ENCODE results near the gene GLOD4.
"Not testable (repeated sequence)": the region's sequence is repeated elsewhere in the genome, so short reads cannot be mapped to it uniquely, and the experiment has no call there.

Gene GLOD4, protein sequence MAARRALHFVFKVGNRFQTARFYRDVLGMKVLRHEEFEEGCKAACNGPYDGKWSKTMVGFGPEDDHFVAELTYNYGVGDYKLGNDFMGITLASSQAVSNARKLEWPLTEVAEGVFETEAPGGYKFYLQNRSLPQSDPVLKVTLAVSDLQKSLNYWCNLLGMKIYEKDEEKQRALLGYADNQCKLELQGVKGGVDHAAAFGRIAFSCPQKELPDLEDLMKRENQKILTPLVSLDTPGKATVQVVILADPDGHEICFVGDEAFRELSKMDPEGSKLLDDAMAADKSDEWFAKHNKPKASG

DNA sequence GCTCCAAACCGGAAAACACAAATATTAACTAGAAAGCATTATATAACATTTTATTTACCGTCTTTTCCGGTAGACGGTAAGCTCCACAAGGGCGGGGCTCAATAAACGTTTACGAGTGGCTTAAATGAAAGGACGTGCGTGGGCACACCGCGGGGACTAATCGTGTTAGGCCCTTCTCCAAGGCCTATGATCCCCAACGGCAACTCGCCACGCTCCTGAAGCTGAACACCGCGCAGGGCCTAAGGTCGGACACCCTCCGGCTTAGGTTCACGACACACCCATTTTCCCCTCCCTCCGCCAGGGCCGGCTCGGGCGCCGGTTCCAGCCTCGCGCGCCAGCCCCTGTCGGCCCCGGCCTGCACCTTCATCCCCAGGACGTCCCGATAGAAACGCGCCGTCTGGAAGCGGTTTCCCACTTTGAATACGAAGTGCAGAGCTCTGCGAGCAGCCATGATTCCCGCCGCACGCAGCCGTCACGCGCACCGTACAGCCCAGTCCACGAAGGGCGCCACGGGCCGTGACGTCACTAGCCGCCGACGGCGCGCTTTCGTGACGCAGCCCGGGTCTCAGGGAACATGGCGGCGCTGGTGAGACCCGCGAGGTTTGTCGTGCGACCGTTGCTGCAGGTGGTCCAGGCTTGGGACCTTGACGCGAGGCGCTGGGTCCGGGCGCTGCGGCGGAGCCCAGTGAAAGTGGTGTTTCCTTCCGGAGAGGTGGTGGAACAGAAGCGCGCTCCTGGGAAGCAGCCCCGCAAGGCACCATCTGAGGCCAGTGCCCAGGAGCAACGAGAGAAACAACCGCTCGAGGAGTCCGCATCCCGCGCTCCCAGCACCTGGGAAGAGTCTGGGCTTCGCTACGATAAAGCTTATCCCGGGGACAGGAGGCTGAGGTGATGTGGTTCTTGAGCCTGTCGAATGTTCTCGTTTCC lies at the start of gene GLOD4, which contains the start of gene MRM3:
GLOD4 (minus strand) TSS at position 476 of the 927 bp plus-strand sequence; CDS start at position 451, 25 bp downstream.
MRM3 (plus strand) TSS at position 549 of the 927 bp plus-strand sequence; CDS start at position 575, 26 bp downstream.
- Histone ChIP-seq H3K9ac (ENCODE audit: low read depth, low read length) (peak within 1 kb of the TSS; percentile 95), H3K36me3 (ENCODE audit: insufficient read depth, low read length) (peaks cover 22% of the 10 kb centered on the region)

DNA sequence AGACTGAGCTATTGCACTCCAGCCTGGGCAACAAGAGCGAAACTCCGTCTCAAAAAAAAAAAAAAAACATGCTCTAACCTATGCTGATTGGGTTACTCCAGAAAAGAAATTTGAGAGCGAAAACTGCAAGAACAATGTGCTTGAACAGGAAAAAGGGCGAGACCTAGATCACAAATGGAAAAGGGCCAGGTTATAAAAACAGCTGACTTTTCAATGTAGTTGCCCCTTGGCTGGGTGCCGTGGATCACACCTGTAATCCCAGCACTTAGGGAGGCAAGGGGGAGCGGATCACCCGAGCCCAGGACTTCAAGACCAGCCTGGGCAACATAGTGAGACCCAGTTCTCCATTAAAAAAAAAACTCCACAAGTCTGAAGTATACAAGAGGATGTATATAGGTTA lies 48.9 kb upstream of the GLOD4 start:
- Histone ChIP-seq H3K4me1 (ENCODE audit: insufficient read depth, low read length) (peaks cover 3% of the 10 kb centered on the region; the same call in 1 of the 2 replicates), H3K9ac (ENCODE audit: low read depth, low read length) (no peak overlapping the region), H3K9me3 (ENCODE audit: control insufficient read depth, insufficient read depth, low read length) (peaks cover 7% of the 10 kb centered on the region; the same call in 1 of the 2 replicates), H3K36me3 (ENCODE audit: insufficient read depth, low read length) (no peaks in the 10 kb centered on the region)

More for the DNA sequence above, at the start of gene GLOD4, which contains the start of gene MRM3:
- Histone ChIP-seq H3K4me1 (ENCODE audit: insufficient read depth, low read length) (no peaks in the 10 kb centered on the region), H3K9me3 (ENCODE audit: control insufficient read depth, insufficient read depth, low read length) (no peaks in the 10 kb centered on the region)

DNA sequence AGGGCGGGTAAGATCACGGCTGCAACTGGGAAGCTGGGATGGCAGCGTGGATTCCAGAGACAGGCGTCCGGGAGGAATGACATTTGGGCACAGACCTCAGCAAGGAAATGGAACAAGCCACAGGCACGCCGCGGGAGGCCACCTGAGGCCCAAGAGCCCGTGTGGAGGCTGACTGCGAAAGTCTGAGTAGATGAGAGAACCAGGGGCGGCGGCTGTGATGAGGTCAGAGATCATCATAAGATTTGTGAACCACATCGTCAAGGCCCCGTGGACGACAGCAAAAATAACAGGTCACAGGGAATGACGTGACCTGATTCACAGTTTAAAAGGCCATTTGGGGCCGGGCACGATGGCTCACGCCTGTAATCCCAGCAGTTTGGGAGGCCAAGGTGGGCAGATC lies 48.3 kb upstream of the GLOD4 start:
- Histone ChIP-seq H3K36me3 (ENCODE audit: insufficient read depth, low read length) (no peaks in the 10 kb centered on the region), H3K4me1 (ENCODE audit: insufficient read depth, low read length) (peaks cover 3% of the 10 kb centered on the region; the same call in 1 of the 2 replicates), H3K9me3 (ENCODE audit: control insufficient read depth, insufficient read depth, low read length) (peaks cover 7% of the 10 kb centered on the region; the same call in 1 of the 2 replicates), H3K9ac (ENCODE audit: low read depth, low read length) (no peak overlapping the region)

DNA sequence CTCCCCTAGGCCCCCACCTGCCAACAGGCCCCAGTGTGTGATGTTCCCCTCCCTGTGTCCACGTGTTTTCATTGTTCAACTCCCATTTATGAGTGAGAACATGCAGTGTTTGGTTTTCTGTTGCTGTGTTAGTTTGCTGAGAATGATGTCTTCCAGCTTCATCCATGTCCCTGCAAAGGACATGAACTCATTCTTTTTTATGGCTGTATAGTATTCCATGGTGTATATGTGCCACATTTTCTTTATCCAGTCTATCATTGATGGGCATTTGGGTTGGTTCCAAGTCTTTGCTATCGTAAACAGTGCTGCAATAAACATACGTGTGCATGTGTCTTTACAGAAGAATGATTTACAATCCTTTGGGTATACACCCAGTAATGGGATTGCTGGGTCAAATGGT lies 47.5 kb upstream of the GLOD4 start:
- H3K9me3 ChIP-seq (ENCODE audit: control insufficient read depth, insufficient read depth, low read length); H3K4me1 ChIP-seq (ENCODE audit: insufficient read depth, low read length); H3K9ac ChIP-seq (ENCODE audit: low read depth, low read length); H3K36me3 ChIP-seq (ENCODE audit: insufficient read depth, low read length): not testable (repeated sequence)

DNA sequence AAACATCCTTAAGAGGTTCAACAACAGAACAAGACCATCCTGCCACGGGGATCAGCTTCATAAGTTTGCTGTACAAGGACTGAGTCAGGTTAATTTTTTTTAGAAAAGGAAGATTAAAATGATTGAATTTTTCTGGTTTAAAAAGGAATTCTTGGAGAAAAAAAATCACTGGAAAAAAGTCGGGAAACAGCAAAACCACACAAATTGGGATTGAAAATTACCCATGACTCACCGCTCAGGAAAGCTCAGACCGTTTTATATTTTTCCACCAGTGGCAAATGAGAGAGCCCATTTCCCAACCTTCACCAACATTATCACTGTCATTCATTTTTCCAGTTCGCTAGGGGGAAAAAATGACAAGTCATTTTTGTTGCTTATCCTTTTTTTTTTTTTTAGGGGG lies 46.7 kb upstream of the GLOD4 start:
- peaks cover 7% of the 10 kb centered on the region; the same call in 1 of the 2 replicates for H3K9me3 ChIP-seq (ENCODE audit: control insufficient read depth, insufficient read depth, low read length)
- peaks cover 5% of the 10 kb centered on the region for H3K36me3 ChIP-seq (ENCODE audit: insufficient read depth, low read length)
- H3K9ac ChIP-seq (ENCODE audit: low read depth, low read length), result no peak overlapping the region
- 0 out of 2 replicates have a peak, but pooled peaks cover 2% of the 10 kb centered on the region for H3K4me1 ChIP-seq (ENCODE audit: insufficient read depth, low read length)

DNA sequence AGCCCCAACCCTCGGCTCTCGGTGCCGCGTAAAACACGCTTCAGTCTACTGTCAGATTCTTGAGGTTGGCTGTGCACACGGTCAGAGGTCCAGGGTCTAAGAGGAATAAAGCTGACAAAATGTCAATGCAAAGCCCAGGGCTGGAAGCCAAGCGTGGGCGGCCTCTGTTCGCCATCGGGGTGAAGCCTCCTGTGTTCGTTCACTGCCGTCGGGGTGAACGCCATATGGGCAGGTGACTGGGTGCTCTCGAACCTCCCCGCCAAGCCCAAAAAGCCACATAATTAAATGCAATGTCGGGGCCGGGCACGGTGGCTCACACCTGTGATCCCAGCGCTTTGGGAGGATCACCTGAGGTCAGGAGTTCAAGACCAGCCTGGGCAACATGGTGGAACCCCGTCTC lies 44.7 kb upstream of the GLOD4 start:
- H3K9ac ChIP-seq (ENCODE audit: low read depth, low read length), result no peak overlapping the region

DNA sequence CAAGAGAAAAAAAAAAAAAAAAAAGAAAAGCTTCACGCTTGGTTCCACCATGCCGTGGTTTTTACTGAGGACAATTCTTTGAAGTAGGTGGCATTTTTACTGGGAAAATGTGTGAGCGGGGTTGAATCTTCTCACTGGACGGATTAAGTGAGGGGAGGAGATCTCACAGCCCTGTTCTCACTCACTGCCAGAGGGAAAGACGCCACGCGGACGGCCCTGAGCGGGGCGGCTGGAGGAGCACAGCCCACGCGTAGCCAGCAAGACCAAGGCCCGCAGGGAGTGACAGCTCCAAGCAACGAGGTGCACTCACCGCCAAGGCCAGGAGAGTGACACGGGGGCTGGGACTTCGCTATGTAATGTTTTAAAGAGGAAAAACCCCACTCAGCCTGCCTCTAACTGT lies 43.1 kb upstream of the GLOD4 start:
- Histone ChIP-seq H3K9me3 (ENCODE audit: control insufficient read depth, insufficient read depth, low read length) (no peaks in the 10 kb centered on the region), H3K9ac (ENCODE audit: low read depth, low read length) (no peak overlapping the region), H3K36me3 (ENCODE audit: insufficient read depth, low read length) (peaks cover 8% of the 10 kb centered on the region), H3K4me1 (ENCODE audit: insufficient read depth, low read length) (no peaks in the 10 kb centered on the region)

More for the DNA sequence above, 44.7 kb upstream of the GLOD4 start:
- Histone ChIP-seq H3K9me3 (ENCODE audit: control insufficient read depth, insufficient read depth, low read length) (peaks cover 2% of the 10 kb centered on the region; the same call in 1 of the 2 replicates), H3K36me3 (ENCODE audit: insufficient read depth, low read length) (peaks cover 8% of the 10 kb centered on the region), H3K4me1 (ENCODE audit: insufficient read depth, low read length) (no peaks in the 10 kb centered on the region)

DNA sequence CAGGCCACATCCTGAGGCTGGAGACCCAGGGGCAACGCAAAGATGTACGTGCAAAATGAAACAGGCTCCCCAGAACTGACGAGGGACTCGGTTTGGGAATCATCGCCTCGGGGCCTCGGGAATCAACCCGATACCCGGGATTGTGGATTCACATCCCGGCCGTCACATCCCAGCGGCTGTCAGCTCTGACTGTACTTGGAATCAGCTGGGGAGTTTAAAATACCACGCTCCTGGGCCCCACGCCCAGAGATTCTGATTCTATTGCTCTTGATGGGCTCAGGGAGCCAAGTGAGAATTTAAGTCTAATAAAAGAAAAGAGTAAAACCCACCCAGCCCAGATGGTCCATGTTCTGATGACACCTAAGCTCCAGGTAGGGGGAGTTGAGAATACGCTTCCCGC lies 42.3 kb upstream of the GLOD4 start:
- H3K9me3 ChIP-seq (ENCODE audit: control insufficient read depth, insufficient read depth, low read length), result no peaks in the 10 kb centered on the region
- H3K36me3 ChIP-seq (ENCODE audit: insufficient read depth, low read length), result peaks cover 8% of the 10 kb centered on the region
- H3K9ac ChIP-seq (ENCODE audit: low read depth, low read length), result no peak overlapping the region
- no peaks in the 10 kb centered on the region for H3K4me1 ChIP-seq (ENCODE audit: insufficient read depth, low read length)

DNA sequence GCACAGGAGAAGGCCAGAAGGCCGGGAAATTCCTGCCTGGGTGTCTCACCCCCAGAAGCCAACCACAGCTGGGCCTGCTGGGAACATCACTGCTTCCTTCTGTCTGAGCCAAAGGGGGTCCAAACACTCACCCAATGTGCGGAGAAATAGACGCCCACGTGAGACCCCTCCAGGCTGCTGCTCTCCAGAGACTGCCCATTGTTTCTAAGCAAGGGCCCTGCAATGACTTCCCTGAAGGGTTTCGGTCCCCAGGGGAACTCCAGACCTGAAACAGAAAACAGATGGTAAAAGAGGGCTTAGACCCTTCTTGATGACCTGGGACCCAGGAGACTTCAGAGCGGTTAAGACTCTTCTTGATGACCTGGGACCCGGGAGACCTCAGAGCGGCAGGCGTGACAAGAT lies 41.4 kb upstream of the GLOD4 start:
- H3K9me3 ChIP-seq (ENCODE audit: control insufficient read depth, insufficient read depth, low read length), result no peaks in the 10 kb centered on the region
- H3K36me3 ChIP-seq (ENCODE audit: insufficient read depth, low read length), result peaks cover 8% of the 10 kb centered on the region
- H3K4me1 ChIP-seq (ENCODE audit: insufficient read depth, low read length), result no peaks in the 10 kb centered on the region
- no peak overlapping the region for H3K9ac ChIP-seq (ENCODE audit: low read depth, low read length)

DNA sequence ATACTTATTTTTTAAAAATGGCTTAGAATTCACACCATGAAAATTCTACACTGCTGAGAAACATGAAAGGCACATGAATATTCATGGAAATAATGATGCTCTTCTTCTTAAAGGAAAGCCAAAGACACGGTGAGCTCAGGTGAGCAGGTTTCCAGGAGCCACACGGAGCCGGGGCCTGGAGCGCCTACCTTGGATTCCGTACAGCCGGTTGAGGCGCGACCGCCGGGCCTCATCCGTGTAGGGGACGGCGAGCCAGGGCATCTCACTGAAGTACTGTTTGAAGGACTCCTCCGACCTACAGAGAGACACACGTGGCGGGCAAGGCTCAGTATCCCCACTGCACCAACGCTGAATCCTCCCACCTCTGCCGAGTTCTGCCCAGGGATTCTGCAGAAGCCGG lies 37.2 kb upstream of the GLOD4 start:
- peaks cover 10% of the 10 kb centered on the region for H3K36me3 ChIP-seq (ENCODE audit: insufficient read depth, low read length)

DNA sequence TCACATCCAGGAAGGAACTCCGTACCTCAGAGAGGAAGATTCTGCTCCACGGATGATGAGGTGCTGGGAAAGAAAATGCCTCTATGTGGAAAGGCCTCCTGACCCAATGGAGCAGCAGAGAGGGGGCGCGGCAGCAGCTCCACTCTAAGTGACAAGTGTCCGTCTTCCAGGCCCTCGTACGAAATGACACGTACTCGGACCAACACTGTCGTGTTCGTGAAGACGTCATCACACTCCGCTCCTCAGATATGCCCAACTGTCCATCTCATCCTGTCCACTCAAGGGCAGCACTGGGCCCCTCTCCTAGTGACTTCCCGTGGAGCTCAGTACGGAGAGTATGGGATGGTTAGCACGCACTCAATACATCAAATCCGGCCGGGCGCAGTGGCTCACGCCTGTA lies 32.3 kb upstream of the GLOD4 start:
- Histone ChIP-seq H3K36me3 (ENCODE audit: insufficient read depth, low read length) (peaks cover 16% of the 10 kb centered on the region), H3K4me1 (ENCODE audit: insufficient read depth, low read length) (no peaks in the 10 kb centered on the region)

More for the DNA sequence above, 37.2 kb upstream of the GLOD4 start:
- Histone ChIP-seq H3K9me3 (ENCODE audit: control insufficient read depth, insufficient read depth, low read length) (no peaks in the 10 kb centered on the region), H3K9ac (ENCODE audit: low read depth, low read length) (no peak overlapping the region), H3K4me1 (ENCODE audit: insufficient read depth, low read length) (no peaks in the 10 kb centered on the region)

DNA sequence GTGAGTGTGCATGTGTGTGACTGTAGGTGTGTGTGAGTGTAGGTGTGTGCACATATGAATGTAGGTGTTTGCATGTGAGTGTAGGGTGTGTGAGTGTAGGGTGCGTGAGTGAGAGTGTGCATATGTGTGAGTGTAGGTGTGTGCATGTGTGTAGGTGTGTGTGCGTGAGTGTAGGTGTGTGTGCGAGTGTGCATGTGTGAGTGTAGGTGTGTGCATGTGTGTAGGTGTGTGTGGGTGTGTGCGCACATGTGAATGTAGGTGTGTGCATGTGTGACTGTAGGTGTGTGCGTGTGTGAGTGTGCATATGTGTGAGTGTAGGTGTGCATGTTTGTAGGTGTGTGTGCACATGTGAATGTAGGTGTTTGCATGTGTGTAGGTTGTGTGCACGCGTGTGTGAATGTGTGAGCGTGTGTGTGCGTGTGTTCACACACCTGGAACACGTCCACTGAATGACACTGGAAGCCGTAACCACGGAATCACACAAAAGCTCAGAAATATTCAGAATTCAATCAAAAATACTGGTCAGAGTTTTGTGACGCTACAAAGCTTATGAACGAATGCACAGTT lies 30.6 kb upstream of the GLOD4 start:
- Histone ChIP-seq H3K9ac (ENCODE audit: low read depth, low read length) (no peak overlapping the region), H3K4me1 (ENCODE audit: insufficient read depth, low read length) (no peaks in the 10 kb centered on the region), H3K36me3 (ENCODE audit: insufficient read depth, low read length) (peaks cover 16% of the 10 kb centered on the region), H3K9me3 (ENCODE audit: control insufficient read depth, insufficient read depth, low read length) (no peaks in the 10 kb centered on the region)

More for the DNA sequence above, 32.3 kb upstream of the GLOD4 start:
- Histone ChIP-seq H3K9me3 (ENCODE audit: control insufficient read depth, insufficient read depth, low read length) (no peaks in the 10 kb centered on the region), H3K9ac (ENCODE audit: low read depth, low read length) (no peak overlapping the region)

DNA sequence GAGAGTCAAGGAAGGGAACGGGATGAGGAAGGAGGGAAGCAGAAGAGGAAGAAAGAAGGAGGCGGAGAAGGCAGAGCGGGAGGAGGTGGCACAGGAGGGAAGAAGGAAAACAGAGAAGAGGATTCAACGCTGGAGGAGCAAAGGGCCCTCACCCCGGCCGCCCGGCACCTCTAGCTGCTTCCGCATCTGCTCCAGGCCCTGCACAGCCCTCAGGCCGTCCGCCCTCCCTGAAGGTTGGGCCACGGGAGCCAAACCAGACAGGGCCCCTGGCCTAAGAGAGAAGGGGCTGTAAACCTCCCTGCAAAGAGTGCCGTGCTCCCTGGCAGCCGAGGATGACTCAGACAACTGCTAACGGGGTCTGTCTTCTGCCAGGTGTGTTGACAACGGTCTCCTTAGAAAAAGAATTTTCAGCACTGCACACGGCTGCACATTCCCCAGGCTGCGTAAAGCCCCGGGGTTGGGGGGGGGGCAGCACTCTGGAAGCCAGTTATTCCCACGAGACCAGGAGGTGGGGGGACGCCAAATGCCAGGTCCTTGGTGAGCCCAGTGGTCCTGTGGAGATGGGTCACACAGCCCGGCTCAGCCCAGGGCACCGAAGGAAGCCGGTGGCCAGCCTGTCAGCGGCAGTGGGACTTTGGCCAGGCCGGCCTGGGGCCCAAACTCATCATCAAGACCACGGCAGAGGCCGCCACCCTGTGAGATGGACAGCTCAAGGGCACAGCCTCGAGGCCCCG lies 29.1 kb upstream of the GLOD4 start:
- Histone ChIP-seq H3K9ac (ENCODE audit: low read depth, low read length) (no peak overlapping the region), H3K36me3 (ENCODE audit: insufficient read depth, low read length) (peaks cover 16% of the 10 kb centered on the region), H3K4me1 (ENCODE audit: insufficient read depth, low read length) (no peaks in the 10 kb centered on the region)

More for the DNA sequence above, 29.1 kb upstream of the GLOD4 start:
- H3K9me3 ChIP-seq (ENCODE audit: control insufficient read depth, insufficient read depth, low read length), result no peaks in the 10 kb centered on the region

Measured in ES-I3 (cell line).